DMS114 treated with DMSO at 0.1 percent for 48 hours (cell line): ENCODE data around the gene THAP12.

ENCODE experiments used
- DNase-seq: peaks from one replicate; lab custom pipeline; 2025; ENCODE audit not compliant: unreplicated experiment; lab: John Stamatoyannopoulos, UW

Gene THAP12

GRCh38 chr11:76380159-76380976 is 564 bp downstream of the THAP12 start:
- DNase-seq, result no peak

GRCh38 chr11:76379807-76380158 is 1.1 kb downstream of the THAP12 start:
- DNase-seq, result no peak

GRCh38 chr11:76376746-76377558 is 4.0 kb downstream of the THAP12 start:
- DNase-seq, result no peak

GRCh38 chr11:76371170-76371569 is 9.8 kb downstream of the THAP12 start:
- no peak for DNase-seq

- DNase-seq, result no peak
These were observed 11.5 kb downstream of the THAP12 start for GRCh38 chr11:76369406-76369805.

GRCh38 chr11:76368490-76368889 is 12.4 kb downstream of the THAP12 start:
- no peak for DNase-seq

- no peak for DNase-seq
These were observed 15.8 kb downstream of the THAP12 start for GRCh38 chr11:76365038-76365679.

- no peak for DNase-seq
These were observed 18.2 kb downstream of the THAP12 start for GRCh38 chr11:76362716-76363115.

- no peak for DNase-seq
These were observed 19.2 kb downstream of the THAP12 start for GRCh38 chr11:76361776-76362175.

- DNase-seq, result no peak
These were observed 19.6 kb downstream of the THAP12 start for GRCh38 chr11:76361374-76361773.

GRCh38 chr11:76355172-76355571 is 25.8 kb downstream of the THAP12 start:
- no peak for DNase-seq

- DNase-seq, result no peak
These were observed 32.6 kb downstream of the THAP12 start for GRCh38 chr11:76348348-76348747.

- no peak for DNase-seq
These were observed 33.5 kb downstream of the THAP12 start for GRCh38 chr11:76347466-76347865.

- no peak for DNase-seq
These were observed 41.7 kb downstream of the THAP12 start for GRCh38 chr11:76339221-76339620.

- DNase-seq, result no peak
These were observed 43.0 kb downstream of the THAP12 start for GRCh38 chr11:76337923-76338322.

GRCh38 chr11:76337469-76337868 is 43.5 kb downstream of the THAP12 start:
- DNase-seq, result no peak

GRCh38 chr11:76336597-76336996 is 44.3 kb downstream of the THAP12 start:
- DNase-seq, result no peak

- no peak for DNase-seq
These were observed 45.1 kb downstream of the THAP12 start for GRCh38 chr11:76335842-76336241.

GRCh38 chr11:76334826-76335389 is 46.0 kb downstream of the THAP12 start:
- no peak for DNase-seq

GRCh38 chr11:76330651-76331050 is 50.3 kb downstream of the THAP12 start:
- DNase-seq, result no peak

- no peak for DNase-seq
These were observed 50.9 kb downstream of the THAP12 start for GRCh38 chr11:76329983-76330382.
